Measurements from ENCODE around the gene EHMT1. TPM values are rescaled to one million over a fixed set of nuclear protein-coding genes. Genes with fewer than 3 reads are reported as not detected.

The EHMT1 gene
- total and polyA plus RNA-seq, 2 of the 13 experiments (the other 11 are each of a cell fraction or from before 2014, with no cell fraction given): 23.0 to 27.1 TPM

DNA sequence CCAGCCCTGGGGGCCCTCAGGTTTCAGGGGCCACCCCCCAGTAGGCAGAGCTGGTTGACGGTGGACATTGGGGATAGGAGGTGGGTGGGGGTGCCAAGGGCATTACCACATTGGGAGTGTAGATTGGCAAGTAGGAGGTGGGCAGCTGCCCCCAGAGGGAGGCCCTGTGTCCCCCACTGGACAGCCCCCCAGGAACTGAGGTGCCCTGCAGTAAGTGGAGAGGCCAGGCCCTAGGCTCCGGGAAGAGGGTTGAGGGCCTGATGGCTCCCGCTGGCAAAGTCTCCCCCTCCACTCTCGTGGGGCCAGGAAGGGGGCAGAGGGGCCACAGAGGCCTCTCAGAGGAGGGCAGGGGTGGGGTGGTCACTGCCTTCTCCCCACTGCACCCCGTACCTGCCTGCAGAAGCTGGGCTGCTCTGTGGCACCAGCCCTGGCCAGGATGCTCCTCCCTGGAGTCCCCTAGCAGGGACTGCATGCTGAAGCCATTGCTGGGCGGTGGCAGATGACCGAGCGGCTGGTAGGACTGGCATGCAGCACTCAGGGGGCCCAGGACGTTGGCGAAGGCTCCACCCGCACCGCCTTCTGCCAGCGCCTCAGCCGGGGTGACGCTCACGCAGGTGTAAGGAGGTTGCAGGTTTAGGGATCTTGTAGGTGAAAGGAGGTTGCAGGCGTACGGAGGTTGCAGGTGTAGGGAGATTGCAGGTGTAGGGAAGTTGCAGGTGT is 169.1 kb downstream of the EHMT1 start:
- Histone ChIP-seq H3K27me3 (ENCODE audit: control insufficient read depth in 1 of 2, insufficient read depth in 2 of 2, low read length in 2 of 2) (no peaks in the 10 kb centered on the region), H3K4me2 (ENCODE audit: low read depth, low read length) (no peak overlapping the region), H3K79me2 (ENCODE audit: insufficient read depth, low read length) (peaks cover 2% of the 10 kb centered on the region), H4K20me1 (ENCODE audit: insufficient read depth, low read length) (no peaks in the 10 kb centered on the region), H3K9me3 (ENCODE audit: low read length) (no peaks in the 10 kb centered on the region), H3K36me3 (replicated peaks in 1 of 2; ENCODE audit: control insufficient read depth in 1 of 2, insufficient read depth in 2 of 2, low read length in 2 of 2) (peaks cover 8 to 21% of the 10 kb centered on the region in 2 experiments), H3K4me1 (ENCODE audit: insufficient read depth, low read length) (peaks cover 62% of the 10 kb centered on the region), H3K4me3 (replicated peaks in 1 of 3; ENCODE audit: insufficient read depth in 1 of 3, low read depth in 2 of 3, low read length in 3 of 3) (no peak overlapping the region), H3K27ac (ENCODE audit: extremely low read length, insufficient read depth, low read length) (peak overlapping the region; percentile 94), H2AFZ (ENCODE audit: low read length) (no peak overlapping the region), H3K9ac (ENCODE audit: insufficient read depth, low read depth, low read length) (no peak overlapping the region)
- no peak for ATAC-seq
- no TSS peak for BruUV-seq (replicated peaks)
- DNase-seq (ENCODE audit: low spot score): no peak
- intact Hi-C loops (cut with micrococcal nuclease; ENCODE audit: unreplicated experiment) (loop anchor here (5.0 kb wide), 1 partner anchor 116 kb away; no protein-coding TSS in a partner anchor), in situ Hi-C loops (cut with HindIII; ENCODE audit: extremely low pct_ligation_motif_present, low pct_unique_long_range_greater_than_20kb) (no loop called here)
- 92% methylated on average over 10 of the region's 18 CpGs for WGBS (ENCODE audit: low lambda C conversion rate)
- POLR2A ChIA-PET: no interaction called here
- FAIRE-seq: no peak
- TF ChIP-seq TBX3 (IDR thresholded peaks at IDR 0.05; ENCODE audit: borderline replicate concordance): no peak
- TF ChIP-seq KLF6 (CRISPR knock-in tag; IDR thresholded peaks at IDR 0.05): no peak
- TF ChIP-seq ZNF3 (CRISPR knock-in tag; IDR thresholded peaks at IDR 0.05): no peak
- TF ChIP-seq RFX1 (IDR thresholded peaks at IDR 0.05): no peak
- no peak for TF ChIP-seq ZNF383 (CRISPR knock-in tag; IDR thresholded peaks at IDR 0.05; ENCODE audit: borderline replicate concordance)
- CTCF ChIA-PET (ENCODE audit: low intra/inter-chr PET ratio, low total read pairs): no interaction called here

DNA sequence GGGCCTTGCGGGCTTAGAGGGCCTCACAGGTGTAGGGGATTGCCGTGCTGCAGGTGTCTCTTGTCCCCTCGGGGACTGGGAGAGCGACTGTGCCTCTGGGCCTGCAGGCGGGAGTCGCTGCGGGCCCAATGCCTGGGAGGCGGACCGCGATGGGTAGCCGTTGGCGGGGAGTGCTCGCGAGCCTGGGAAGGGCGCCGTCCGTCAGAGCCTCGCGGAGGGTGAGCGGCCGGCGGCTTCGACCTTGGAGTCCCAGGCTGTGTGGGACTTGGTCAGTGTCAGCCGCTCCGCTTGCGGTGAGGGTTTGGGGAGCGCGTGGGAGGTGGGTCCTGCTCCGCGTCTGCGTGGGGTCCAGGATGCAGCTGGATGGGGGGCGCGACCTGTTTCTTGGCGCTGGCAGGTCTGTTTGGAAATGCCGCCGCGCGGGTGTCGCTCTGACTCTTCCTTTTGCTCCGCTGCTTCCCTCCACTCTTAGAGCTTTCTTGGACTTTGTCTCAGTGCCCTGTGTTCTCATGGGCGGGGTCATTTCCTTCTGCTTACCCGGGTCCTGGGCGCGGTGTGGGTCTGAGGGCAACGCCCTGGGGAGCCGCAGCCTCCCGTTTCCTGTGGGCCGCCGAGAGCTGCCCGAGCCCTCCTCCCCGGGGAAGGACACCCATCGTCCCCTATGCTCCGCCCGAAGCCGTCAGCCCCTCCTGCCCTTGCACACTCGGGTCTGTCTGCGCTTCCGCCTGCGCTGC is 169.9 kb downstream of the EHMT1 start:
- ChIA-PET CTCF (ENCODE audit: low intra/inter-chr PET ratio, low total read pairs) (no interaction called here), POLR2A (no interaction called here)
- intact Hi-C loops (cut with micrococcal nuclease; ENCODE audit: unreplicated experiment): loop anchor here (5.0 kb wide), 1 partner anchor 116 kb away; no protein-coding TSS in a partner anchor
- DNase-seq (ENCODE audit: low spot score): no peak
- peak overlapping the region; percentile 94 for H3K27ac ChIP-seq (ENCODE audit: extremely low read length, insufficient read depth, low read length)
- no peak overlapping the region for H2AFZ ChIP-seq (ENCODE audit: low read length)
- no peaks in the 10 kb centered on the region for H3K27me3 ChIP-seq (ENCODE audit: control insufficient read depth in 1 of 2, insufficient read depth in 2 of 2, low read length in 2 of 2)
- peaks cover 62% of the 10 kb centered on the region for H3K4me1 ChIP-seq (ENCODE audit: insufficient read depth, low read length)
- peak overlapping the region; percentile 62 for H3K9ac ChIP-seq (ENCODE audit: insufficient read depth, low read depth, low read length)
- H3K79me2 ChIP-seq (ENCODE audit: insufficient read depth, low read length): peaks cover 2% of the 10 kb centered on the region
- in situ Hi-C loops (cut with HindIII; ENCODE audit: extremely low pct_ligation_motif_present, low pct_unique_long_range_greater_than_20kb): no loop called here
- WGBS (ENCODE audit: low lambda C conversion rate): 90% methylated on average over 53 of the region's 59 CpGs
- ATAC-seq: peak; percentile 9
- no peaks in the 10 kb centered on the region for H3K9me3 ChIP-seq (ENCODE audit: low read length)
- no peaks in the 10 kb centered on the region for H4K20me1 ChIP-seq (ENCODE audit: insufficient read depth, low read length)
- FAIRE-seq: no peak
- peak overlapping the region in 1 of 3 experiments; percentile 30; a peak in 1 of 6 replicates for H3K4me3 ChIP-seq (replicated peaks in 1 of 3; ENCODE audit: insufficient read depth in 1 of 3, low read depth in 2 of 3, low read length in 3 of 3)
- H3K4me2 ChIP-seq (ENCODE audit: low read depth, low read length): peak overlapping the region; percentile 59
- BruUV-seq (replicated peaks): no TSS peak
- H3K36me3 ChIP-seq (replicated peaks in 1 of 2; ENCODE audit: control insufficient read depth in 1 of 2, insufficient read depth in 2 of 2, low read length in 2 of 2): peaks cover 8 to 26% of the 10 kb centered on the region in 2 experiments
- no peak for TF ChIP-seq PAX8 (CRISPR knock-in tag; IDR thresholded peaks at IDR 0.05; ENCODE audit: borderline replicate concordance)
- peak; percentile 11 for TF ChIP-seq RBM39 (IDR thresholded peaks at IDR 0.05; ENCODE audit: low read depth, low read length, poor library complexity, severe bottlenecking)
- TF ChIP-seq, protein P1, sequence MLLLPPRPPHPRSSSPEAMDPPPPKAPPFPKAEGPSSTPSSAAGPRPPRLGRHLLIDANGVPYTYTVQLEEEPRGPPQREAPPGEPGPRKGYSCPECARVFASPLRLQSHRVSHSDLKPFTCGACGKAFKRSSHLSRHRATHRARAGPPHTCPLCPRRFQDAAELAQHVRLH (CRISPR knock-in tag; IDR thresholded peaks at IDR 0.05; ENCODE audit: borderline replicate concordance, low read depth): no peak
- no peak for TF ChIP-seq RXRB (CRISPR knock-in tag; IDR thresholded peaks at IDR 0.05; ENCODE audit: borderline replicate concordance)
- TF ChIP-seq, protein P2, sequence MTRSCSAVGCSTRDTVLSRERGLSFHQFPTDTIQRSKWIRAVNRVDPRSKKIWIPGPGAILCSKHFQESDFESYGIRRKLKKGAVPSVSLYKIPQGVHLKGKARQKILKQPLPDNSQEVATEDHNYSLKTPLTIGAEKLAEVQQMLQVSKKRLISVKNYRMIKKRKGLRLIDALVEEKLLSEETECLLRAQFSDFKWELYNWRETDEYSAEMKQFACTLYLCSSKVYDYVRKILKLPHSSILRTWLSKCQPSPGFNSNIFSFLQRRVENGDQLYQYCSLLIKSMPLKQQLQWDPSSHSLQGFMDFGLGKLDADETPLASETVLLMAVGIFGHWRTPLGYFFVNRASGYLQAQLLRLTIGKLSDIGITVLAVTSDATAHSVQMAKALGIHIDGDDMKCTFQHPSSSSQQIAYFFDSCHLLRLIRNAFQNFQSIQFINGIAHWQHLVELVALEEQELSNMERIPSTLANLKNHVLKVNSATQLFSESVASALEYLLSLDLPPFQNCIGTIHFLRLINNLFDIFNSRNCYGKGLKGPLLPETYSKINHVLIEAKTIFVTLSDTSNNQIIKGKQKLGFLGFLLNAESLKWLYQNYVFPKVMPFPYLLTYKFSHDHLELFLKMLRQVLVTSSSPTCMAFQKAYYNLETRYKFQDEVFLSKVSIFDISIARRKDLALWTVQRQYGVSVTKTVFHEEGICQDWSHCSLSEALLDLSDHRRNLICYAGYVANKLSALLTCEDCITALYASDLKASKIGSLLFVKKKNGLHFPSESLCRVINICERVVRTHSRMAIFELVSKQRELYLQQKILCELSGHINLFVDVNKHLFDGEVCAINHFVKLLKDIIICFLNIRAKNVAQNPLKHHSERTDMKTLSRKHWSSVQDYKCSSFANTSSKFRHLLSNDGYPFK (CRISPR knock-in tag; IDR thresholded peaks at IDR 0.05; ENCODE audit: borderline replicate concordance): no peak
- TF ChIP-seq AGO2 (optimal IDR thresholded peaks at IDR 0.05; ENCODE audit: low read depth, low read length): peak; percentile 27
- TF ChIP-seq NFYC (CRISPR knock-in tag; IDR thresholded peaks at IDR 0.05): no peak
- no peak for TF ChIP-seq HOXD1 (CRISPR knock-in tag; IDR thresholded peaks at IDR 0.05)
- TF ChIP-seq ARNTL (CRISPR knock-in tag; IDR thresholded peaks at IDR 0.05): 0 out of 2 replicates have a peak, but pooled peaks have one; percentile 9
- TF ChIP-seq HNRNPLL (IDR thresholded peaks at IDR 0.05; ENCODE audit: low read depth, low read length, poor library complexity, severe bottlenecking): peak; percentile 30

All from HepG2 (cell line).